DMS53 (cell line): ENCODE data around the gene SOCS1.
"Not testable (repeated sequence)": the region's sequence is repeated elsewhere in the genome, so short reads cannot be mapped to it uniquely, and the experiment has no call there.

Experiments
- DNase-seq: peaks from one replicate; lab custom pipeline; 2025; lab: John Stamatoyannopoulos, UW

Gene SOCS1

GRCh38 chr16:11255737-11256660, at the start of gene SOCS1:
Gene SOCS1, minus strand, starts transcription at chr16:11256204. Its CDS starts 726 bp downstream, at chr16:11255478.
- DNase-seq = peak; percentile 86

GRCh38 chr16:11303405-11304138, 47.6 kb upstream of the SOCS1 start:
- peak; percentile 85 for DNase-seq

GRCh38 chr16:11302977-11303376, 47.0 kb upstream of the SOCS1 start:
- peak; percentile 79 for DNase-seq

GRCh38 chr16:11301645-11302501, 45.9 kb upstream of the SOCS1 start:
- peak; percentile 7 for DNase-seq

GRCh38 chr16:11300560-11300892, 44.5 kb upstream of the SOCS1 start:
- no peak for DNase-seq

GRCh38 chr16:11299865-11300559, 44.0 kb upstream of the SOCS1 start:
- DNase-seq = no peak

- DNase-seq = not testable (repeated sequence)
These were observed 43.0 kb upstream of the SOCS1 start for GRCh38 chr16:11298950-11299547.

GRCh38 chr16:11298143-11298900, 42.3 kb upstream of the SOCS1 start:
- no peak for DNase-seq

GRCh38 chr16:11297492-11298142, 41.6 kb upstream of the SOCS1 start:
- DNase-seq = peak; percentile 69

GRCh38 chr16:11296706-11297491, 40.9 kb upstream of the SOCS1 start:
- no peak for DNase-seq

GRCh38 chr16:11296351-11296705, 40.3 kb upstream of the SOCS1 start:
- DNase-seq = no peak

- no peak for DNase-seq
These were observed 39.7 kb upstream of the SOCS1 start for GRCh38 chr16:11295672-11296071.

GRCh38 chr16:11292076-11292748, 36.2 kb upstream of the SOCS1 start:
- no peak for DNase-seq

- DNase-seq = no peak
These were observed 35.2 kb upstream of the SOCS1 start for GRCh38 chr16:11291091-11291703.

GRCh38 chr16:11290102-11290893, 34.3 kb upstream of the SOCS1 start:
- no peak for DNase-seq

- not testable (repeated sequence) for DNase-seq
These were observed 33.7 kb upstream of the SOCS1 start for GRCh38 chr16:11289696-11290095.

- DNase-seq = no peak
These were observed 33.2 kb upstream of the SOCS1 start for GRCh38 chr16:11289202-11289601.
